Tibial nerve (tissue), 3 donors: ENCODE data around the gene CRNKL1.

ENCODE experiments used
- POLR2A ChIP-seq, 2 donors: fragments of 450-650 bp; IDR thresholded peaks; one replicate each; pipeline ENCODE4 v1.6.1; 2017; ENCODE audit warnings: antibody characterized with exemption in 2 of 2, mild to moderate bottlenecking in 2 of 2, moderate library complexity in 2 of 2
- TF ChIP-seq, protein P1 (sequence below), 5 experiments: fragments of 200-600 bp in 3 of 5; fragments of 450-650 bp in 2 of 5; sonication (generic) in 3 of 5; IDR thresholded peaks; one replicate each; pipeline ENCODE4 v1.5.1; 2016 to 2019; ENCODE audit warnings: antibody characterized with exemption in 5 of 5, mild to moderate bottlenecking in 3 of 5, moderate library complexity in 2 of 5

GRCh38 chr20:20022498-20022897 is 29.8 kb downstream of the CRNKL1 start:
- TF ChIP-seq, protein P1, sequence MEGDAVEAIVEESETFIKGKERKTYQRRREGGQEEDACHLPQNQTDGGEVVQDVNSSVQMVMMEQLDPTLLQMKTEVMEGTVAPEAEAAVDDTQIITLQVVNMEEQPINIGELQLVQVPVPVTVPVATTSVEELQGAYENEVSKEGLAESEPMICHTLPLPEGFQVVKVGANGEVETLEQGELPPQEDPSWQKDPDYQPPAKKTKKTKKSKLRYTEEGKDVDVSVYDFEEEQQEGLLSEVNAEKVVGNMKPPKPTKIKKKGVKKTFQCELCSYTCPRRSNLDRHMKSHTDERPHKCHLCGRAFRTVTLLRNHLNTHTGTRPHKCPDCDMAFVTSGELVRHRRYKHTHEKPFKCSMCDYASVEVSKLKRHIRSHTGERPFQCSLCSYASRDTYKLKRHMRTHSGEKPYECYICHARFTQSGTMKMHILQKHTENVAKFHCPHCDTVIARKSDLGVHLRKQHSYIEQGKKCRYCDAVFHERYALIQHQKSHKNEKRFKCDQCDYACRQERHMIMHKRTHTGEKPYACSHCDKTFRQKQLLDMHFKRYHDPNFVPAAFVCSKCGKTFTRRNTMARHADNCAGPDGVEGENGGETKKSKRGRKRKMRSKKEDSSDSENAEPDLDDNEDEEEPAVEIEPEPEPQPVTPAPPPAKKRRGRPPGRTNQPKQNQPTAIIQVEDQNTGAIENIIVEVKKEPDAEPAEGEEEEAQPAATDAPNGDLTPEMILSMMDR (IDR thresholded peaks at IDR 0.05), result no peak
- no peak for TF ChIP-seq POLR2A (IDR thresholded peaks at IDR 0.05)
